Measurements from ENCODE around the gene SLX4IP. TPM values are rescaled to one million over a fixed set of nuclear protein-coding genes. Genes with fewer than 3 reads are reported as not detected.

The SLX4IP gene
- total RNA-seq, 4 donors from 2014 or later, result 4.8 to 7.2 (median 5.7) TPM

DNA sequence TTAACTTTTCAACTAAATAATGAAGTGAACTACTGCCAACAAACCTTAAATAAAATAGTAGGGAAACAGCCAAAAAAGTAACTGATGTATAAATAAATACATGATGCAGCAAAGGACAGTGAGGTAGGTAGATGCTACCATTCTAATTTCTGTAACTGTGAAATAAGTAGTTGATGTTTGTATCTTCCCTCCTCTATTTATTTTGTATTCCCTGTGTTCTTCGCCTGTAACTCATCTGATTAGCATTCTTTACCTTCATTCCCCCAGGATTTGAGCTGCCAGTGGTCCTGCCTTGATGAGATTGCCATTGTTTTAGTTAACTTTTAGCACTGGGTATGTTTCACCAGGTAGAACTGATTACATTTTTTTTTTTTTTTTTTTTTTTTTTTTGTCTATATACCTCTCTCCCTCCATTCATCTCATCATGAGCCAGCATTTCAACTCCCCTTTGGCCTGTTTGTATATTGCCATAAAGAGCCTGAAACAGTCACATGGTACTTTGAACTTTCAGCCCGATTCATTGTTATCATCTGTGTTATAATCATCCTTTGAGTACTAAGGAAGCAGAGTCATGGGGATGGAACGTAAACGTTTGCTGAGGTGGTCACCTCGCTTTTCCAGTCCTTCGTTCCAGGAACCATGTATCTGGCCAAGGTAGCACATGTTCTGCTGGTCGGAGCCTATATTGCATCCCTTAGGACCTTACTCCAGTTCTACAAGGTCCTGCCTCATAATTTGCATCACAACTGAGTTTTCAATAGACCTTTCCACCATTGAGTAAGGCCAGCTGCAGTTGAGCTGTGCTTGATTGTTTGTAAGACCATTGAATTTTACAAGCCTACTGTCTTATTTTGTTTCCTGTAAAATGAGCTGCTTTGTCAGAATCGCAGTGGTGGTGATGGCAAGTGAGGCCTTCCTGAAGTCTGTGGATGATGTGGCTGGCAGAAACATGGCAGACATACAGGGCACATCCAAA is 131.1 kb downstream of the SLX4IP start:
- TF ChIP-seq, protein P1, sequence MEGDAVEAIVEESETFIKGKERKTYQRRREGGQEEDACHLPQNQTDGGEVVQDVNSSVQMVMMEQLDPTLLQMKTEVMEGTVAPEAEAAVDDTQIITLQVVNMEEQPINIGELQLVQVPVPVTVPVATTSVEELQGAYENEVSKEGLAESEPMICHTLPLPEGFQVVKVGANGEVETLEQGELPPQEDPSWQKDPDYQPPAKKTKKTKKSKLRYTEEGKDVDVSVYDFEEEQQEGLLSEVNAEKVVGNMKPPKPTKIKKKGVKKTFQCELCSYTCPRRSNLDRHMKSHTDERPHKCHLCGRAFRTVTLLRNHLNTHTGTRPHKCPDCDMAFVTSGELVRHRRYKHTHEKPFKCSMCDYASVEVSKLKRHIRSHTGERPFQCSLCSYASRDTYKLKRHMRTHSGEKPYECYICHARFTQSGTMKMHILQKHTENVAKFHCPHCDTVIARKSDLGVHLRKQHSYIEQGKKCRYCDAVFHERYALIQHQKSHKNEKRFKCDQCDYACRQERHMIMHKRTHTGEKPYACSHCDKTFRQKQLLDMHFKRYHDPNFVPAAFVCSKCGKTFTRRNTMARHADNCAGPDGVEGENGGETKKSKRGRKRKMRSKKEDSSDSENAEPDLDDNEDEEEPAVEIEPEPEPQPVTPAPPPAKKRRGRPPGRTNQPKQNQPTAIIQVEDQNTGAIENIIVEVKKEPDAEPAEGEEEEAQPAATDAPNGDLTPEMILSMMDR (IDR thresholded peaks at IDR 0.05), result no peak
- TF ChIP-seq POLR2AphosphoS5 (IDR thresholded peaks at IDR 0.05) (no peak), EP300 (IDR thresholded peaks at IDR 0.05) (no peak), POLR2A (IDR thresholded peaks at IDR 0.05) (no peak)
- no peak for DNase-seq (ENCODE audit: low spot score in 2 of 2)
- no peak overlapping the region for H3K27ac ChIP-seq
- no peaks in the 10 kb centered on the region for H3K36me3 ChIP-seq
- WGBS, result 94% methylated on average over 7 of the region's 8 CpGs
- H3K4me1 ChIP-seq, result peaks cover 12% of the 10 kb centered on the region
- no peaks in the 10 kb centered on the region for H3K27me3 ChIP-seq
- H3K4me3 ChIP-seq, result no peak overlapping the region
- H3K9me3 ChIP-seq, result no peaks in the 10 kb centered on the region

DNA sequence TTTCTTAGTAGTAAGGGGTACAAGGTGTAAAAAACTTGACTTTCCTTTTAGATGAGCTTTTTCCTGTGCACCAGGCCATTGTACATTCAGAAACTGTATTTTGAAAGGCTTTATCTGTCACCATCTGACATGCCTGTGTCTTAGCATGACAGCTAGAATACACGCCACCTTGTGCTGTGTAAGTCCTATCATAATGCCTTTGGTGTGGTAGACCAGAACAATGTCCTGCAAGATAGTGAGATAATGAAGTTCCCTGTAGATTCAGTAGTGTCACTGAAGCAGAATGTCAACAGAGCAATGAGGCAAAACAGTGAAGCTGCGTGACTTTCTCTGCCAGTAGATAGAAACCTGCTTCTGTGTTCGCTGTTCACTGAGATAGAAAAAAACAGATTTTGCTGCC is 132.9 kb downstream of the SLX4IP start:
- Histone ChIP-seq H3K27ac (no peak overlapping the region), H3K9me3 (no peaks in the 10 kb centered on the region), H3K36me3 (no peaks in the 10 kb centered on the region), H3K4me3 (no peak overlapping the region), H3K4me1 (peaks cover 12% of the 10 kb centered on the region), H3K27me3 (no peaks in the 10 kb centered on the region)
- whole genome bisulfite sequencing, result 96% methylated on average over 3 of the region's 3 CpGs
- no peak for DNase-seq (ENCODE audit: low spot score in 2 of 2)
- TF ChIP-seq POLR2AphosphoS5 (IDR thresholded peaks at IDR 0.05), result no peak
- TF ChIP-seq, protein P1 (IDR thresholded peaks at IDR 0.05), result no peak
- no peak for TF ChIP-seq EP300 (IDR thresholded peaks at IDR 0.05)
- TF ChIP-seq POLR2A (IDR thresholded peaks at IDR 0.05), result no peak

GRCh38 chr20:10571313-10571815 is 136.3 kb downstream of the SLX4IP start:
- DNase-seq (ENCODE audit: low spot score in 2 of 2), result no peak
- WGBS, result 86% methylated on average over 1 of the region's 1 CpG

DNA sequence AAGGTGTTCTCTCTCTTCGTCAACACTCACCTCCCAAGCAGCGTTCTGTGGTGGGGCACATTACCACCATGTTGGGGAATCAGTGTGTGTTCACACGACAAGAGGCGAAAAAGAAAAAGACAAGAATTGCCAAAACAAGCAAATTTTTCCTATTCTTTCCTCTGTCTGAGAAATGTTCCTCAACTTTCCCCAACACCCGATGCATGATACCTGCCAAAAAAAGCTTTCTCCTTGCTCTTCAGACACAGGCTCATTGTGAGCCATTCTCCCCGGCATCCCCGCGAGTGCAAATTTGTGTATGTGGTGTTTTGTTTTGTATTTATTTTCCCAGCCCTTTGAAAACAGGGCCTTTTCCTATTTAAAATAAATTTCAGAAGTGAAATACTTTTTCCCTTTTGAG is 137.7 kb downstream of the SLX4IP start:
- 86% methylated on average over 8 of the region's 8 CpGs for WGBS
- no peak overlapping the region for H3K27ac ChIP-seq

More at GRCh38 chr20:10571313-10571815, 136.3 kb downstream of the SLX4IP start:
- no peak overlapping the region for H3K27ac ChIP-seq
- no peak overlapping the region for H3K4me3 ChIP-seq
- H3K9me3 ChIP-seq, result no peaks in the 10 kb centered on the region
- TF ChIP-seq POLR2A (IDR thresholded peaks at IDR 0.05) (no peak), POLR2AphosphoS5 (IDR thresholded peaks at IDR 0.05) (no peak), EP300 (IDR thresholded peaks at IDR 0.05) (no peak)
- TF ChIP-seq, protein P1 (IDR thresholded peaks at IDR 0.05), result no peak
- H3K4me1 ChIP-seq, result no peaks in the 10 kb centered on the region
- no peaks in the 10 kb centered on the region for H3K27me3 ChIP-seq
- no peaks in the 10 kb centered on the region for H3K36me3 ChIP-seq

More for the DNA sequence above, 137.7 kb downstream of the SLX4IP start:
- H3K36me3 ChIP-seq, result no peaks in the 10 kb centered on the region
- TF ChIP-seq, protein P1 (IDR thresholded peaks at IDR 0.05), result no peak
- no peak for TF ChIP-seq EP300 (IDR thresholded peaks at IDR 0.05)
- no peak for TF ChIP-seq POLR2AphosphoS5 (IDR thresholded peaks at IDR 0.05)
- DNase-seq (ENCODE audit: low spot score in 2 of 2), result no peak
- H3K9me3 ChIP-seq, result no peaks in the 10 kb centered on the region
- no peak overlapping the region for H3K4me3 ChIP-seq
- H3K4me1 ChIP-seq, result no peaks in the 10 kb centered on the region
- no peaks in the 10 kb centered on the region for H3K27me3 ChIP-seq
